Activated gamma-delta T cell (primary cell): Measurements from ENCODE around the gene CDCA7.
"Not testable (repeated sequence)": the region's sequence is repeated elsewhere in the genome, so short reads cannot be mapped to it uniquely, and the experiment has no call there.

Experiments
- DNase-seq: peaks from one replicate; lab custom pipeline; 2025; lab: John Stamatoyannopoulos, UW

The CDCA7 gene

DNA sequence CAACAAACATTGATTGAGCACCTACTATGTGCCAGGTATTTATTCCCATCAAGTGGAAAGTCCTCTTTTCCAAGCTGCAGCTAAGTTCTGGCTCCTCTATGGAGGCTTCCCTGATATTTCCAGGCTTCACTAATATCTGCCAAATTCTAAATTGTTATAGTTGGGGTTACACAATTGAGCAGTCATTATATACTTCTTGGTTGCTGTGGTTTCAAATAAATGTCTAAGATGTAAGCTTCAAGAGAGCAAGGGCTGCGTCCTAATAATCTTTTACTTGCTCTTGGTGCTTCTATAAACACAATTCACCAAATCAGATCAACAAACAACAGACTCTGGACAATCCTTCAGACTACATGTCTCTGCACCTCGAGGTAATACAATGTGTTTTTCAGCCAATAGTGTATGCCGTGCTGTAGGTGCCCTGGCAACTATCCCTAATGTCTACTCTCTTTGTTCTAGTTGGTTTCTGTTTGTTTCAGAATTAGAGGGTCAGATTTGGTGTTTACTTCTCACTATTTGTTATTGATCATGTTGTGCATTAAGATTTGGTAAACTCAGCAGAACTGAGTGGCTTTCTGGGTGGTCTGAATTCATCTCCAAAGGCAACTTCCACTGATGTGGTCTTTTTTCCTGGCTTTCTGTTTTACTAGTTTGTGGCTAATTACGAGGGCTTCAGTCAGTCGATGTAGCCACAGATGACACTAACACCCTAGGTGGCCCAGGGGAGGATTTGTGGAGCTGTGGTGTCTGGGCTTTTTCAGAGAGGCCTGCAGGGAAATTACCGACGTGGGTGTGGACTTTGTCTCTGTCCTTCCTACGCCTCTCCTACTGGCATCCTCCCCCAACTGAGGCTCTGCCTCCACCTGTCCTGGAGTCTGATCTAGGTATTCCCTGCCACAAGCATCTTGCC lies 50.4 kb downstream of the CDCA7 start:
- no peak for DNase-seq

DNA sequence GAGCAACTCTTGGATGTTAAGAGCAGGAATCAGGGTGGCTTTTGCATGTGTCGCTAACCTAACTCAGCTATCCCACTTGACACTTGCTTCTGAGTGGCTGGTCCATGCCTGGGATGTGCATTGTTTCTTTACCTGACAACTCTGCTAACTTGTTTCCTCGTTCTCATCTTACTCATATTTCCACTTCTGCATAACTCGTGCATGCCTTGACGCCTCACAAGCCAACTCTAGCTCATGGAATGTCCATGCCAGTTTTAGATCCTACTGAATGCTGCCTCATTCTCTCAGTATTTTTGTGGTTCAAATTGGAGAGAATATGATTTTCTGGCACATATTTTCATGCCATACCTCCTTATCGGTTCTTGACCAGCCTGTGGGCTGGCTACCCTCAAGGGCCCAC lies 52.5 kb downstream of the CDCA7 start:
- no peak for DNase-seq

DNA sequence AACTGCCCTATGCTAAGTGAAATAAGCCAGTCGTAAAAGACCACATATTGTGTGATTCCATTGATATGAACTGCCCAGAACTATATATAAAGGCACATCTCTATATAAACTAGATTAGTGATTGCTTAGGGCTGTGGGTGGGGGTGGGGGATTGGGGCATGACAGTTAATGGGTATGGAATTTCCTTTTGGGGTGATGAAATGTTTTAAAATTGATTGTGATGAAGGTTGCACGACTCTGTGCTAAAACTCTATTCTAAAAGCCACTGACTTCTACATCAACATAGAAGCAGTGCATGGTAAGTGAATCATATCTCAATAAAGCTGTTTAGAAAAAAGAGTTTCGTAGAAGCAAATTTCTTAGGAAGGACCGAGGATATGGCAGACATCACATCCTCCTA lies 53.0 kb downstream of the CDCA7 start:
- no peak for DNase-seq

DNA sequence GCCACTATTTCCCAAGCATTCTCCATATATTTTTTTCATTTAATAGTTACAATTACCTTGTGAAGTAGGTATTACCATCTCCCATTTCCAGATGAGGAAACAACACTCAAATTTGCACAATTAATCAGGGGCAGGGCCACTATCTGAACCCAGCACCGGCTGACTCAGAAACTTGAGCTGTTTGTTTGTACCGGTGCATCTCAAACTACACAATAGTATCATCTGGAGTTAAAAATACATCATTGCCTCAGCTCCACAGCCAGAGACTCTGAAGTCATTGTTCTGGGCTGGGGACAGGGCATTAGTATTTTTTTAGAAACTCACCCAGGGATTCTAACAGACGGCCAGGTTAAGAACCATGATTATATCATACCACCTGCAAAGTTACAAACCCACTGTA lies 55.9 kb downstream of the CDCA7 start:
- DNase-seq, result no peak

DNA sequence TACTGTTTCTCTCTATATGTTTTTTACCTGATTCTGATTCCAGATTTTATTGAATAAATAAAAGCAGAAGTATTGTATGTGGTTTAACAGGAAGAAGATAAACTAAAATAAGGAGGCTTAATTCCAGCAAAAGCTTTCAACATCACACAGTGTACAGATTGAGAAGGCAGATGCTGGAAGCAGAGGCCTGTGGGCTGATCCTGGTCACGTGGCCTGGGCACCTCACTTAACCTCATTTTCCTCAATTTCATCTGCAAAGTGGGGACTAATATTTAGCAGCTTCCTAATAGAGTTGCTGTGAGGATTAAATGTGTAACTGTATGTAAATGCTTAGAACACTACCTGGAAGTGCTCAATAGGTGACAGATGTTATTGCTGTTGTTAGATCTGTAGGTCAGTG lies 58.0 kb downstream of the CDCA7 start:
- no peak for DNase-seq

DNA sequence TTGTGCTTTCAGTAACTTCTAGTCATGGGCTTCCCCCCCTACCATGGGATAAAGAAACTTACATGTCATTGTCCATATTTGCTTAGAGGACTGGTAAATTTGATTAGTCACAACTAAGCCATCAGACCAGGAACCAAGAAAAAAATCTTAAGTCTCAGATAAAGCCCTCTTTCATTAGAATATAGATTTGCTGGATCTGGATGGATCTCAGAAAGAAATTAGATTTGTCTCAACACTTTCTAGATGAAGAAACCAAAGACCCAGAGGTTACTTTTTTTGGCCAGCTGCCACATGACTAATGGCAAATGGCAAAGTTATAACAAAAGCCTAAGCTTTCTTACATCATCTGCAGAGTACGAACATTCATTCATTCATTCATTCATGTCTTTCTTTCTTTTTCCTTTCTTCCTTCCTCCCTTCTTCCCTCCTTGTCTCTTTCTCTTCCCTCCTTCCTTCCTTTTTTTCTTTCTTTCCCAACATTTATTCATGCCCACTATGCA lies 60.2 kb downstream of the CDCA7 start:
- DNase-seq, result no peak

DNA sequence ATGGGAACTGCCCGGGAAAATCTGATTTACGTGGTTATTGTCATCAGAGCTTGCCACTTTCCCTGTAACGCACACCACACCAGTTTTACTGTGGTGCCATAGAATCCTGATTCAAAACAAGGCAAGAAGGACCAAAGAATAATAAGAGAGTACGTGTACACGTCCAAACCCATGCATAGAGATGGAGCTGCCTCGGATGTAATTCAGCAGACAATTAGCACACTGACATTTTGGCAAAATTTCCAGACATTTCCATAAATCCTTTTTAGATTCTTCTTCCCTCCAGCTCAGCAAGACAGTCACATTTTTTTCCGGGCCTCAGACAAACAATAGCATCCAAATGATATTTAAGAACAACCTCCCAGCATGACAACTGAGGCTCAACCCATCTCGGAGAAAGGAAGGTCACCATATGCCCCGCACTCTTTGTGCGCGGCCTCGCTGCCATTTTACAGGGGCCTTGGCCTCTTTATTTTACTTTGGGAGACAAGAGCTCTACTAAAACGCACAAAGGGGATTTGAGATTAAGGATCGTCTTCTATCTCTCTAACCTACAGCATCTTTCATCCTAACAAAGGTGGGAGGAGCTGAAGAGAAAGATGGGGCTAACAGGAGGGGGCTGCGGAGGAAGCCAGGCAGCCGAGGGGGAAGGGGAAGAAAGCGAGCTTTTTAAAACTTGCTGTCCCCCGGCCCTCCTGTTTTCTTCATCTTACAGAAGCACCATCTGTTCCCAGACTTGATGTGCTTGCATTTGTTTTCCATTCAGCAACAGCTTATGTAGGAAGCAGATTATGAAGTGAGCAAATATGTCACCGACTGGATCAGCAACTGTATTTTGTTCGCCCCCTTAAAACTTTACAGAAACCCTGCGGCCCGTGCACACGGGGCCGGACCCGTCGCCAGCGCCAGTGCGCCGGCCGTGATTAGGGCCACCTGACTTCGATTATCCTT lies 61.0 kb downstream of the CDCA7 start:
- DNase-seq, result no peak

DNA sequence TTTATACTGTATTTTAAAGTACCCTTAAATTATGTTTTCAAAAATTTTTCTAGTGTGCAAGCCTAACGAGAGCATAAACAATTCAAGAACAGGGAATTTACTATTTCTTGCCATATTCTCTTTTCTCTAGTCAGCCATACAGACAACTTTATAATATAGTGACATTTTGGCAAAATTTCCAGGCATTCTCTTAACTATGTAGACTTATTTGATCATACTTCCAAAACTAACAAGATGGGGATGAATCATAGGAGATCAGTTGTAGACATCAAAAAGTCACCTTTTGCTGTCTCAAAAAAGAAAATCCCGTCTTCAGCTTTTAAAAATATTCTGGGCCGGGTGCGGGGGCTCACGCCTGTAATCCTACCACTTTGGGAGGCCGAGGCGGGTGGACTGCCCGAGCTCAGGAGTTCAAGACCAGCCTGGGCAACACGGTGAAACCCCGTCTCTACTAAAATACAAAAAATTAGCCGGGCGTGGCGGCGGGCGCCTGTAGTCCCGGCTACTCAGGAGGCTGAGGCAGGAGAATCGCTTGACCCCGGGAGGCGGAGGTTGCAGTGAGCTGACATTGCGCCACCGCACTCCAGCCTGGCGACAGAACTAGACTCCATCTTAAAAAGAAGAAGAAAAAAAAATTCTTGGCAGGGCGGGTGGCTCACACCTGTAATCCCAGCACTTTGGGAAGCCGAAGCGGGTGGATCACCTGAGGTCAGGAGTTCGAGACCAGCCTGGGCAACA lies 61.9 kb downstream of the CDCA7 start:
- not testable (repeated sequence) for DNase-seq

DNA sequence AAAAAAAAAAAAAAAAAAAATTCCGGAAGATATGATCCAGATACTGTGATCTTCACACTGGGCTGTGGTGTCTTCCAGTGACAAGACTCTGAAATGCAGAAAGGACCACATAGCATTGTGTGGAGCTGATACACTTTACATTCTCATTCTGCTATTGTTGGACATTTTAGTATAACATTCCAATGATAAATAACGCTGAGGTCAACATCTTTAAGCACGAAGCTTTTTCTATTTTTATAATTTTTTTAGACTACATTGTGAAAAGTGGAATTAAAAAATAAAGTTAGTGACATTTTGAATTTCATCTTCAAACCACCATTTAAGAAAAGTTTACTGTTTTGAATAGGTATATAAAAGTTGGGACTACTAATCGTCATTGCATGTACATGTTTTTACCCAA lies 62.7 kb downstream of the CDCA7 start:
- DNase-seq, result no peak

DNA sequence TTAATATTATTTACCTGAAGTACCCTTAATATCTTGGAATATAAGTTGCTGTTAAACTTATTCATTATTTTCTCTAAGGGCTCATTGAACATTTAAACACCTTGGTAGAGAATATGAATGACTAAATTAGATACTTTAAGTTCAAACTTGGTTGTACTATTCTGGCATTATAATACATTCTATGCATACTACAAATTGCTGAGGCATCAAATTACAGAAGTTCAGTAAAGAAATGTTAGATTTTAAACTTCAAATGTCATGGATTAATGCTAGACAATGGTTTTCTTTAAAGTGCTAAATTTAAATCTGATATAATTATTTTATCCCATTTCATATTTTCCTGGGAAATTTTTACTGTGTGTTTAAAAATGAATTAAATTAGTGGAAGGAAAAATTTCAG lies 63.1 kb downstream of the CDCA7 start:
- no peak for DNase-seq
